ENCODE data around the gene POU2F3.

GRCh38 chr11:120273432-120273831 is 33.5 kb downstream of the POU2F3 start:
- TF ChIP-seq EZH2 (IDR thresholded peaks at IDR 0.05; ENCODE audit: low read length, unreplicated experiment): no peak
- TF ChIP-seq, protein P1, sequence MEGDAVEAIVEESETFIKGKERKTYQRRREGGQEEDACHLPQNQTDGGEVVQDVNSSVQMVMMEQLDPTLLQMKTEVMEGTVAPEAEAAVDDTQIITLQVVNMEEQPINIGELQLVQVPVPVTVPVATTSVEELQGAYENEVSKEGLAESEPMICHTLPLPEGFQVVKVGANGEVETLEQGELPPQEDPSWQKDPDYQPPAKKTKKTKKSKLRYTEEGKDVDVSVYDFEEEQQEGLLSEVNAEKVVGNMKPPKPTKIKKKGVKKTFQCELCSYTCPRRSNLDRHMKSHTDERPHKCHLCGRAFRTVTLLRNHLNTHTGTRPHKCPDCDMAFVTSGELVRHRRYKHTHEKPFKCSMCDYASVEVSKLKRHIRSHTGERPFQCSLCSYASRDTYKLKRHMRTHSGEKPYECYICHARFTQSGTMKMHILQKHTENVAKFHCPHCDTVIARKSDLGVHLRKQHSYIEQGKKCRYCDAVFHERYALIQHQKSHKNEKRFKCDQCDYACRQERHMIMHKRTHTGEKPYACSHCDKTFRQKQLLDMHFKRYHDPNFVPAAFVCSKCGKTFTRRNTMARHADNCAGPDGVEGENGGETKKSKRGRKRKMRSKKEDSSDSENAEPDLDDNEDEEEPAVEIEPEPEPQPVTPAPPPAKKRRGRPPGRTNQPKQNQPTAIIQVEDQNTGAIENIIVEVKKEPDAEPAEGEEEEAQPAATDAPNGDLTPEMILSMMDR (conservative IDR thresholded peaks at IDR 0.05; ENCODE audit: low read depth, low read length): no peak
